Muscle of leg (tissue), 11 donors: ENCODE results near the gene SCAF11. TPM values are rescaled to one million over a fixed set of nuclear protein-coding genes. Genes with fewer than 3 reads are reported as not detected.

ENCODE experiments used
- DNase-seq: peaks from one replicate; pipeline ENCODE4 v3.0.0; 2013
- H3K27ac ChIP-seq: one replicate; pipeline ENCODE4 v1.5.1; 2013; ENCODE audit warnings: mild to moderate bottlenecking, low read length, control low read depth
- H3K27me3 ChIP-seq: one replicate; pipeline ENCODE4 v1.6.1; 2013; ENCODE audit warnings: low read length; ENCODE audit not compliant: control insufficient read depth, insufficient read depth
- H3K36me3 ChIP-seq: one replicate; pipeline ENCODE4 v1.6.1; 2013; ENCODE audit warnings: low read length; ENCODE audit not compliant: control insufficient read depth, insufficient read depth
- H3K4me1 ChIP-seq: one replicate; pipeline ENCODE4 v1.6.1; 2013; ENCODE audit warnings: low read length; ENCODE audit not compliant: control insufficient read depth, insufficient read depth
- H3K4me3 ChIP-seq: one replicate; pipeline ENCODE4 v1.5.1; 2013; ENCODE audit warnings: low read length, control low read depth
- H3K9me3 ChIP-seq: replicated peaks from 2 replicates; pipeline ENCODE4 v1.6.1; 2013; ENCODE audit warnings: low read depth, low read length; ENCODE audit not compliant: control insufficient read depth
- whole genome bisulfite sequencing: methylation state at CpG from one replicate; pipeline ENCODE4 v1.1.5; 2013; ENCODE audit warnings: missing lambda C conversion rate; ENCODE audit not compliant: insufficient coverage; 5-methylcytosine and 5-hydroxymethylcytosine counted together
- polyA plus RNA-seq, 8 donors: library from polyadenylated mRNA; unstranded; fragments of 120-200 nt; gene quantifications; one replicate each; pipeline versions ENCODE4 v1.2.1 to v1.2.3, GENCODE V29; 2013; ENCODE audit warnings: inconsistent platforms in 1 of 8, low replicate concordance in 1 of 8; ENCODE audit not compliant: insufficient read length in 8 of 8, insufficient read depth in 1 of 8
- total RNA-seq: library from RNA; stranded (reverse); fragments of 120-200 nt; gene quantifications from one replicate; pipeline ENCODE4 v1.2.4, GENCODE V29; 2013

Gene SCAF11
- total and polyA plus RNA-seq, 9 donors: 47.6 to 84.5 (median 67.7) TPM

GRCh38 chr12:45895961-45896360, 94.4 kb downstream of the SCAF11 start:
- Histone ChIP-seq H3K36me3 (peaks cover 33% of the 10 kb centered on the region), H3K4me3 (no peak overlapping the region), H3K4me1 (no peaks in the 10 kb centered on the region), H3K27me3 (no peaks in the 10 kb centered on the region), H3K9me3 (no peaks in the 10 kb centered on the region), H3K27ac (no peak overlapping the region)
- WGBS: 95% methylated on average over 3 of the region's 4 CpGs
- no peak for DNase-seq

GRCh38 chr12:45893240-45893639, 97.1 kb downstream of the SCAF11 start:
- Histone ChIP-seq H3K27ac (no peak overlapping the region), H3K9me3 (no peaks in the 10 kb centered on the region), H3K4me3 (no peak overlapping the region), H3K4me1 (no peaks in the 10 kb centered on the region), H3K36me3 (peaks cover 28% of the 10 kb centered on the region), H3K27me3 (no peaks in the 10 kb centered on the region)
- no peak for DNase-seq
- no CpG with 5 or more reads among the region's 4 CpGs for WGBS

GRCh38 chr12:45890276-45890675, 100.1 kb downstream of the SCAF11 start:
- Histone ChIP-seq H3K4me3 (no peak overlapping the region), H3K36me3 (peaks cover 28% of the 10 kb centered on the region), H3K4me1 (no peaks in the 10 kb centered on the region), H3K27me3 (no peaks in the 10 kb centered on the region), H3K9me3 (no peaks in the 10 kb centered on the region), H3K27ac (no peak overlapping the region)
- WGBS: no CpG with 5 or more reads among the region's 2 CpGs
- DNase-seq: no peak

GRCh38 chr12:45887544-45887943, 102.8 kb downstream of the SCAF11 start:
- WGBS: no CpG with 5 or more reads among the region's 5 CpGs

GRCh38 chr12:45886685-45887084, 103.7 kb downstream of the SCAF11 start:
- H3K4me3 ChIP-seq: no peak overlapping the region
- DNase-seq: no peak
- WGBS: 100% methylated on average over 1 of the region's 1 CpG

More at GRCh38 chr12:45887544-45887943, 102.8 kb downstream of the SCAF11 start:
- no peaks in the 10 kb centered on the region for H3K4me1 ChIP-seq
- no peak overlapping the region for H3K4me3 ChIP-seq
- DNase-seq: no peak
- peaks cover 17% of the 10 kb centered on the region for H3K36me3 ChIP-seq
- no peaks in the 10 kb centered on the region for H3K9me3 ChIP-seq
- H3K27me3 ChIP-seq: no peaks in the 10 kb centered on the region
- no peak overlapping the region for H3K27ac ChIP-seq

GRCh38 chr12:45883187-45883586, 107.2 kb downstream of the SCAF11 start:
- no peaks in the 10 kb centered on the region for H3K9me3 ChIP-seq
- WGBS: no CpG with 5 or more reads among the region's 1 CpG
- peaks cover 27% of the 10 kb centered on the region for H3K36me3 ChIP-seq
- no peak for DNase-seq
- no peaks in the 10 kb centered on the region for H3K27me3 ChIP-seq
- H3K4me1 ChIP-seq: no peaks in the 10 kb centered on the region
- H3K27ac ChIP-seq: no peak overlapping the region
- H3K4me3 ChIP-seq: no peak overlapping the region

More at GRCh38 chr12:45886685-45887084, 103.7 kb downstream of the SCAF11 start:
- no peak overlapping the region for H3K27ac ChIP-seq
- H3K36me3 ChIP-seq: peaks cover 16% of the 10 kb centered on the region
- no peaks in the 10 kb centered on the region for H3K9me3 ChIP-seq
- H3K27me3 ChIP-seq: no peaks in the 10 kb centered on the region
- H3K4me1 ChIP-seq: no peaks in the 10 kb centered on the region

- Histone ChIP-seq H3K36me3 (peaks cover 30% of the 10 kb centered on the region), H3K27me3 (no peaks in the 10 kb centered on the region), H3K4me1 (no peaks in the 10 kb centered on the region), H3K9me3 (no peaks in the 10 kb centered on the region), H3K27ac (no peak overlapping the region), H3K4me3 (no peak overlapping the region)
- 73% methylated on average over 2 of the region's 2 CpGs for WGBS
- no peak for DNase-seq
These were observed 109.8 kb downstream of the SCAF11 start for GRCh38 chr12:45880533-45880932.

GRCh38 chr12:45879363-45879895, 110.9 kb downstream of the SCAF11 start:
- DNase-seq: no peak
- Histone ChIP-seq H3K4me3 (no peak overlapping the region), H3K4me1 (no peaks in the 10 kb centered on the region), H3K27me3 (no peaks in the 10 kb centered on the region), H3K36me3 (peaks cover 40% of the 10 kb centered on the region), H3K27ac (no peak overlapping the region), H3K9me3 (peaks cover 7% of the 10 kb centered on the region)
- WGBS: 84% methylated on average over 2 of the region's 2 CpGs

GRCh38 chr12:45878630-45879255, 111.6 kb downstream of the SCAF11 start:
- 59% methylated on average over 3 of the region's 8 CpGs for WGBS
- Histone ChIP-seq H3K27me3 (no peaks in the 10 kb centered on the region), H3K4me3 (no peak overlapping the region), H3K4me1 (no peaks in the 10 kb centered on the region), H3K27ac (no peak overlapping the region), H3K9me3 (peaks cover 7% of the 10 kb centered on the region), H3K36me3 (peaks cover 45% of the 10 kb centered on the region)
- DNase-seq: no peak

- no peak for DNase-seq
- WGBS: 100% methylated on average over 2 of the region's 5 CpGs
- no peaks in the 10 kb centered on the region for H3K4me1 ChIP-seq
- H3K4me3 ChIP-seq: no peak overlapping the region
- peaks cover 46% of the 10 kb centered on the region for H3K36me3 ChIP-seq
- peaks cover 7% of the 10 kb centered on the region for H3K9me3 ChIP-seq
- no peak overlapping the region for H3K27ac ChIP-seq
- no peaks in the 10 kb centered on the region for H3K27me3 ChIP-seq
These were observed 113.3 kb downstream of the SCAF11 start for GRCh38 chr12:45877069-45877468.
